Measurements from ENCODE around the gene SORCS2. TPM values are rescaled to one million over a fixed set of nuclear protein-coding genes. Genes with fewer than 3 reads are reported as not detected.

The SORCS2 gene
- polyA plus RNA-seq, 3 donors: 0.46 to 0.55 TPM; not detected in 1

- no peak for TF ChIP-seq CTCF (IDR thresholded peaks at IDR 0.05)
- Mint-ChIP-seq H3K9me3 (peaks cover 0 to 4% (median 0%) of the 10 kb centered on the region in 7 donors), H3K27me3 (ENCODE audit: low read depth in 3 of 3) (peaks cover 3 to 12% (median 8%) of the 10 kb centered on the region in 3 donors), H3K36me3 (no peaks in the 10 kb centered on the region), H3K4me1 (peaks cover 31% of the 10 kb centered on the region), H3K4me3 (peak overlapping the region in 1 of 2 donors; percentile 69), H3K27ac (peak overlapping the region; percentile 8 to 83 (median 71))
- H3K9me3 ChIP-seq (replicated peaks in 1 of 2; ENCODE audit: control insufficient read depth in 1 of 2, insufficient read depth in 1 of 2, low read length in 2 of 2): no peaks in the 10 kb centered on the region
- H2AFZ ChIP-seq (ENCODE audit: insufficient read depth, low read depth, low read length, poor library complexity, severe bottlenecking): no peak overlapping the region
- DNase-seq: peak; percentile 51 to 84 (median 77)
- peak overlapping the region; percentile 42 for H3K4me2 ChIP-seq (replicated peaks; ENCODE audit: extremely low read depth, low read length, poor library complexity, severe bottlenecking)
- no peaks in the 10 kb centered on the region for H3K36me3 ChIP-seq (replicated peaks in 1 of 2; ENCODE audit: control insufficient read depth in 1 of 2, insufficient read depth in 2 of 2, low read length in 2 of 2)
- 5% methylated on average over 6 of the region's 9 CpGs for WGBS (ENCODE audit: insufficient coverage)
- intact Hi-C loops (cut with micrococcal nuclease): no loop called here
- H4K20me1 ChIP-seq (ENCODE audit: insufficient read depth, low read length): no peaks in the 10 kb centered on the region
- H3K9ac ChIP-seq (ENCODE audit: insufficient read depth, low read length, poor library complexity, severe bottlenecking): no peak overlapping the region
- peak overlapping the region in 1 of 3 experiments; percentile 31 for H3K4me3 ChIP-seq (replicated peaks in 1 of 3; ENCODE audit: low read depth in 2 of 3, low read length in 3 of 3)
- H3K27ac ChIP-seq (ENCODE audit: low read depth in 1 of 2, low read length in 2 of 2): peak overlapping the region in 1 of 2 donors; percentile 56
- H3K4me1 ChIP-seq (ENCODE audit: control insufficient read depth in 1 of 2, insufficient read depth in 2 of 2, low read length in 2 of 2): peaks cover 25 to 27% of the 10 kb centered on the region in 2 donors
- H3K27me3 ChIP-seq (ENCODE audit: control insufficient read depth in 2 of 2, insufficient read depth in 2 of 2, low read length in 2 of 2): no peaks in the 10 kb centered on the region
- no peaks in the 10 kb centered on the region for H3K79me2 ChIP-seq (ENCODE audit: insufficient read depth, low read length)
These were observed 480.8 kb downstream of the SORCS2 start for GRCh38 chr4:7673121-7673520.

GRCh38 chr4:7674706-7675105 lies 482.4 kb downstream of the SORCS2 start:
- H3K36me3 Mint-ChIP-seq: no peaks in the 10 kb centered on the region
- Histone ChIP-seq H3K4me2 (replicated peaks; ENCODE audit: extremely low read depth, low read length, poor library complexity, severe bottlenecking) (no peak overlapping the region), H2AFZ (ENCODE audit: insufficient read depth, low read depth, low read length, poor library complexity, severe bottlenecking) (no peak overlapping the region), H3K79me2 (ENCODE audit: insufficient read depth, low read length) (no peaks in the 10 kb centered on the region), H3K4me1 (ENCODE audit: control insufficient read depth in 1 of 2, insufficient read depth in 2 of 2, low read length in 2 of 2) (peaks cover 25 to 27% of the 10 kb centered on the region in 2 donors), H3K9ac (ENCODE audit: insufficient read depth, low read length, poor library complexity, severe bottlenecking) (no peak overlapping the region), H3K36me3 (replicated peaks in 1 of 2; ENCODE audit: control insufficient read depth in 1 of 2, insufficient read depth in 2 of 2, low read length in 2 of 2) (no peaks in the 10 kb centered on the region), H3K9me3 (replicated peaks in 1 of 2; ENCODE audit: control insufficient read depth in 1 of 2, insufficient read depth in 1 of 2, low read length in 2 of 2) (no peaks in the 10 kb centered on the region), H3K27ac (ENCODE audit: low read depth in 1 of 2, low read length in 2 of 2) (no peak overlapping the region), H3K27me3 (ENCODE audit: control insufficient read depth in 2 of 2, insufficient read depth in 2 of 2, low read length in 2 of 2) (no peaks in the 10 kb centered on the region), H4K20me1 (ENCODE audit: insufficient read depth, low read length) (no peaks in the 10 kb centered on the region), H3K4me3 (replicated peaks in 1 of 3; ENCODE audit: low read depth in 2 of 3, low read length in 3 of 3) (no peak overlapping the region)
- intact Hi-C loops (cut with micrococcal nuclease): no loop called here
- H3K4me3 Mint-ChIP-seq: no peak overlapping the region
- no peak for TF ChIP-seq CTCF (IDR thresholded peaks at IDR 0.05)
- no peak overlapping the region for H3K27ac Mint-ChIP-seq
- H3K27me3 Mint-ChIP-seq (ENCODE audit: low read depth in 3 of 3): peaks cover 6 to 12% (median 11%) of the 10 kb centered on the region in 3 donors
- H3K4me1 Mint-ChIP-seq: peaks cover 31% of the 10 kb centered on the region
- peaks cover 0 to 4% (median 0%) of the 10 kb centered on the region in 7 donors for H3K9me3 Mint-ChIP-seq
- 100% methylated on average over 1 of the region's 7 CpGs for WGBS (ENCODE audit: insufficient coverage)
- no peak for DNase-seq

Measured in CD14-positive monocyte (primary cell).